H9 (cell line): ENCODE results near the gene ATP8B4. TPM values are rescaled to one million over a fixed set of nuclear protein-coding genes. Genes with fewer than 3 reads are reported as not detected.

Experiments
- DNase-seq: peaks from one replicate; pipeline ENCODE4 v3.0.0-alpha.2; 2017
- H2AFZ ChIP-seq: one replicate; pipeline ENCODE4 v1.6.1; 2013; ENCODE audit warnings: mild to moderate bottlenecking, low read length, control low read depth, moderate library complexity
- H2AK5ac ChIP-seq: 2 replicates; pipeline ENCODE4 v1.6.1; 2013; ENCODE audit warnings: low read length, control low read depth, mixed read lengths; ENCODE audit not compliant: insufficient read length
- H2BK120ac ChIP-seq: one replicate; pipeline ENCODE4 v1.6.1; 2013; ENCODE audit warnings: low read depth, mild to moderate bottlenecking, low read length, control low read depth, inconsistent platforms; ENCODE audit not compliant: poor library complexity, severe bottlenecking
- H2BK12ac ChIP-seq: 2 replicates; pipeline ENCODE4 v1.6.1; 2013; ENCODE audit warnings: low read length, control low read depth, mixed read lengths, low read depth; ENCODE audit not compliant: insufficient read length
- H2BK15ac ChIP-seq: 2 replicates; pipeline ENCODE4 v1.6.1; 2013; ENCODE audit warnings: low read depth, low read length, control low read depth
- H2BK20ac ChIP-seq: one replicate; pipeline ENCODE4 v1.6.1; 2013; ENCODE audit warnings: low read depth, mild to moderate bottlenecking, low read length, control low read depth, inconsistent platforms; ENCODE audit not compliant: poor library complexity, severe bottlenecking
- H2BK5ac ChIP-seq: 2 replicates; pipeline ENCODE4 v1.6.1; 2013; ENCODE audit warnings: low read length, control low read depth, mixed read lengths; ENCODE audit not compliant: insufficient read length
- H3K14ac ChIP-seq: 2 replicates; pipeline ENCODE4 v1.6.1; 2013; ENCODE audit warnings: low read length, control low read depth; ENCODE audit not compliant: insufficient read depth
- H3K18ac ChIP-seq: 2 replicates; pipeline ENCODE4 v1.6.1; 2013; ENCODE audit warnings: low read depth, mild to moderate bottlenecking, mixed read lengths, low read length, control low read depth; ENCODE audit not compliant: insufficient read length
- H3K23ac ChIP-seq: 2 replicates; pipeline ENCODE4 v1.6.1; 2013; ENCODE audit warnings: low read length, control low read depth, mixed read lengths, low read depth; ENCODE audit not compliant: insufficient read length
- H3K23me2 ChIP-seq: 2 replicates; pipeline ENCODE4 v1.6.1; 2013; ENCODE audit warnings: low read depth, mild to moderate bottlenecking, mixed read lengths, low read length, control low read depth; ENCODE audit not compliant: insufficient read length, poor library complexity, severe bottlenecking
- H3K27ac ChIP-seq: 2 replicates; pipeline ENCODE4 v1.5.1; 2013; ENCODE audit warnings: low read length, control low read depth, mixed read lengths, low read depth; ENCODE audit not compliant: insufficient read length
- H3K27me3 ChIP-seq: 2 replicates; pipeline ENCODE4 v1.6.1; 2013; ENCODE audit warnings: low read length, control low read depth, inconsistent platforms; ENCODE audit not compliant: insufficient read depth
- H3K4ac ChIP-seq: 2 replicates; pipeline ENCODE4 v1.6.1; 2013; ENCODE audit warnings: low read depth, mild to moderate bottlenecking, control low read depth, inconsistent platforms, low read length, moderate library complexity
- H3K4me1 ChIP-seq: 2 replicates; pipeline ENCODE4 v1.6.1; 2013; ENCODE audit warnings: low read length, control low read depth, inconsistent platforms; ENCODE audit not compliant: insufficient read depth
- H3K4me2 ChIP-seq: 2 replicates; pipeline ENCODE4 v1.6.1; 2013; ENCODE audit warnings: low read length, control low read depth, mixed read lengths; ENCODE audit not compliant: insufficient read length, insufficient read depth
- H3K56ac ChIP-seq: 2 replicates; pipeline ENCODE4 v1.6.1; 2013; ENCODE audit warnings: low read depth, mild to moderate bottlenecking, mixed read lengths, low read length, control low read depth; ENCODE audit not compliant: insufficient read length
- H3K79me1 ChIP-seq: 2 replicates; pipeline ENCODE4 v1.6.1; 2013; ENCODE audit warnings: low read depth, mild to moderate bottlenecking, moderate library complexity, low read length, control low read depth, inconsistent platforms; ENCODE audit not compliant: insufficient read depth, poor library complexity, severe bottlenecking
- H3K79me2 ChIP-seq: 2 replicates; pipeline ENCODE4 v1.6.1; 2013; ENCODE audit warnings: low read length, control low read depth, inconsistent platforms; ENCODE audit not compliant: insufficient read depth
- H3K9ac ChIP-seq: 2 replicates; pipeline ENCODE4 v1.6.1; 2013; ENCODE audit warnings: low read length, control low read depth, mixed read lengths; ENCODE audit not compliant: insufficient read length; ENCODE audit errors: extremely low read depth
- H3K9me3 ChIP-seq: one replicate; pipeline ENCODE4 v1.6.1; 2013; ENCODE audit warnings: low read depth, low read length, inconsistent platforms; ENCODE audit not compliant: control insufficient read depth
- H3T11ph ChIP-seq: one replicate; pipeline ENCODE4 v1.6.1; 2013; ENCODE audit warnings: mild to moderate bottlenecking, low read length, control low read depth, inconsistent platforms
- H4K20me1 ChIP-seq: one replicate; pipeline ENCODE4 v1.6.1; 2013; ENCODE audit not compliant: control insufficient read depth, insufficient read length, insufficient read depth
- H4K5ac ChIP-seq: 2 replicates; pipeline ENCODE4 v1.6.1; 2013; ENCODE audit warnings: low read depth, mild to moderate bottlenecking, mixed read lengths, low read length, control low read depth; ENCODE audit not compliant: insufficient read length
- H4K8ac ChIP-seq: replicated peaks from 2 replicates; pipeline ENCODE4 v1.6.1; 2013; ENCODE audit warnings: low read length, control low read depth, mixed read lengths, low read depth; ENCODE audit not compliant: insufficient read length
- H4K91ac ChIP-seq: 2 replicates; pipeline ENCODE4 v1.6.1; 2013; ENCODE audit warnings: low read depth, mild to moderate bottlenecking, moderate library complexity, mixed read lengths, low read length, control low read depth; ENCODE audit not compliant: insufficient read length
- H3K27ac Mint-ChIP-seq, 3 experiments: 2 replicates in 2 of 3; 3 replicates in 1 of 3; pipeline ENCODE4 v1.8.0; 2020 to 2021; ENCODE audit warnings: mixed read lengths in 3 of 3, mild to moderate bottlenecking in 1 of 3, moderate library complexity in 1 of 3
- H3K27me3 Mint-ChIP-seq: 2 replicates; pipeline ENCODE4 v1.8.0; 2021; ENCODE audit warnings: low read depth, mild to moderate bottlenecking, moderate library complexity, mixed read lengths
- H3K36me3 Mint-ChIP-seq, 3 experiments: 2 replicates in 2 of 3; 3 replicates in 1 of 3; pipeline ENCODE4 v1.8.0; 2020 to 2021; ENCODE audit warnings: low read depth in 3 of 3, mixed read lengths in 3 of 3; ENCODE audit not compliant: insufficient read depth in 1 of 3
- H3K4me1 Mint-ChIP-seq, 2 experiments: 2 replicates each; pipeline ENCODE4 v1.8.0; 2020; ENCODE audit warnings: mixed read lengths in 2 of 2
- H3K4me3 Mint-ChIP-seq, 2 experiments: 2 replicates in 1 of 2; 3 replicates in 1 of 2; pipeline ENCODE4 v1.8.0; 2020 to 2021; ENCODE audit warnings: mild to moderate bottlenecking in 2 of 2, mixed read lengths in 2 of 2, moderate library complexity in 1 of 2
- H3K9me3 Mint-ChIP-seq, 2 experiments: 2 replicates in 1 of 2; 3 replicates in 1 of 2; pipeline ENCODE4 v1.8.0; 2020; ENCODE audit warnings: mild to moderate bottlenecking in 2 of 2, mixed read lengths in 2 of 2, moderate library complexity in 1 of 2
- CTCF ChIP-seq: fragments of 200-600 bp; sonication (generic); conservative IDR thresholded peaks from 3 replicates; pipeline ENCODE4 v1.8.0; 2021; ENCODE audit warnings: antibody characterized with exemption, mild to moderate bottlenecking
- WGBS: extraction: QIAGEN DNeasy Blood & Tissue Kit; methylation state at CpG from one replicate; pipeline ENCODE4 v1.1.7; 2013; ENCODE audit warnings: missing lambda C conversion rate, low lambda C conversion rate, mixed read lengths; ENCODE audit not compliant: insufficient read length; ENCODE audit errors: extremely low coverage; 5-methylcytosine and 5-hydroxymethylcytosine counted together
- total RNA-seq: library from RNA; stranded (reverse); gene quantifications from 2 replicates; pipeline ENCODE4 v1.2.1, GENCODE V29; 2021

Gene ATP8B4
- total RNA-seq, 1 experiment from 2014 or later: 0.52 TPM

GRCh38 chr15:49919034-49919433 lies 200.0 kb downstream of the ATP8B4 start:
- Histone ChIP-seq H4K8ac (no peak overlapping the region), H3K23me2 (no peaks in the 10 kb centered on the region), H3K9ac (no peak overlapping the region), H3K27ac (no peak overlapping the region), H3K18ac (no peak overlapping the region), H2BK20ac (no peak overlapping the region), H3K27me3 (no peaks in the 10 kb centered on the region), H4K5ac (no peak overlapping the region), H2BK5ac (no peak overlapping the region), H3K4me2 (no peak overlapping the region), H3K4ac (no peak overlapping the region), H4K20me1 (no peaks in the 10 kb centered on the region), H3K14ac (no peak overlapping the region), H3K79me2 (no peaks in the 10 kb centered on the region), H4K91ac (no peak overlapping the region), H3K4me1 (no peaks in the 10 kb centered on the region), H3K56ac (no peak overlapping the region), H2BK15ac (no peak overlapping the region), H2BK12ac (no peak overlapping the region), H3T11ph (no peak overlapping the region), H3K79me1 (no peaks in the 10 kb centered on the region), H3K9me3 (no peaks in the 10 kb centered on the region), H2AFZ (no peak overlapping the region), H3K23ac (no peak overlapping the region), H2BK120ac (no peak overlapping the region), H2AK5ac (no peak overlapping the region)
- no peak for DNase-seq
- H3K9me3 Mint-ChIP-seq: no peaks in the 10 kb centered on the region
- H3K4me3 Mint-ChIP-seq: no peak overlapping the region
- no CpG with 5 or more reads among the region's 2 CpGs for WGBS
- no peaks in the 10 kb centered on the region for H3K36me3 Mint-ChIP-seq
- no peaks in the 10 kb centered on the region for H3K27me3 Mint-ChIP-seq
- peaks cover 12 to 15% of the 10 kb centered on the region in 2 experiments for H3K4me1 Mint-ChIP-seq
- H3K27ac Mint-ChIP-seq: no peak overlapping the region; a peak in 1 of 7 replicates
- TF ChIP-seq CTCF: no peak
